Measurements from ENCODE around the gene TNRC6C.

TNRC6C gene

GRCh38 chr17:78133971-78134898 lies 175.7 kb downstream of the TNRC6C start (continued):
- 0 out of 2 replicates have a peak, but pooled peaks have one; percentile 16 for TF ChIP-seq ZNF580 (tag by site-specific recombination; IDR thresholded peaks at IDR 0.05)
- 0 out of 2 replicates have a peak, but pooled peaks have one; percentile 14 for TF ChIP-seq SP2 (tag by site-specific recombination; IDR thresholded peaks at IDR 0.05)
- TF ChIP-seq ZNF621 (tag by site-specific recombination; IDR thresholded peaks at IDR 0.05): no peak
- 0 out of 2 replicates have a peak, but pooled peaks have one; percentile 10 for TF ChIP-seq GLIS1 (tag by site-specific recombination; IDR thresholded peaks at IDR 0.05)
- peak; percentile 80 for TF ChIP-seq ZIC2 (tag by site-specific recombination; IDR thresholded peaks at IDR 0.05)
- TF ChIP-seq, protein P1, sequence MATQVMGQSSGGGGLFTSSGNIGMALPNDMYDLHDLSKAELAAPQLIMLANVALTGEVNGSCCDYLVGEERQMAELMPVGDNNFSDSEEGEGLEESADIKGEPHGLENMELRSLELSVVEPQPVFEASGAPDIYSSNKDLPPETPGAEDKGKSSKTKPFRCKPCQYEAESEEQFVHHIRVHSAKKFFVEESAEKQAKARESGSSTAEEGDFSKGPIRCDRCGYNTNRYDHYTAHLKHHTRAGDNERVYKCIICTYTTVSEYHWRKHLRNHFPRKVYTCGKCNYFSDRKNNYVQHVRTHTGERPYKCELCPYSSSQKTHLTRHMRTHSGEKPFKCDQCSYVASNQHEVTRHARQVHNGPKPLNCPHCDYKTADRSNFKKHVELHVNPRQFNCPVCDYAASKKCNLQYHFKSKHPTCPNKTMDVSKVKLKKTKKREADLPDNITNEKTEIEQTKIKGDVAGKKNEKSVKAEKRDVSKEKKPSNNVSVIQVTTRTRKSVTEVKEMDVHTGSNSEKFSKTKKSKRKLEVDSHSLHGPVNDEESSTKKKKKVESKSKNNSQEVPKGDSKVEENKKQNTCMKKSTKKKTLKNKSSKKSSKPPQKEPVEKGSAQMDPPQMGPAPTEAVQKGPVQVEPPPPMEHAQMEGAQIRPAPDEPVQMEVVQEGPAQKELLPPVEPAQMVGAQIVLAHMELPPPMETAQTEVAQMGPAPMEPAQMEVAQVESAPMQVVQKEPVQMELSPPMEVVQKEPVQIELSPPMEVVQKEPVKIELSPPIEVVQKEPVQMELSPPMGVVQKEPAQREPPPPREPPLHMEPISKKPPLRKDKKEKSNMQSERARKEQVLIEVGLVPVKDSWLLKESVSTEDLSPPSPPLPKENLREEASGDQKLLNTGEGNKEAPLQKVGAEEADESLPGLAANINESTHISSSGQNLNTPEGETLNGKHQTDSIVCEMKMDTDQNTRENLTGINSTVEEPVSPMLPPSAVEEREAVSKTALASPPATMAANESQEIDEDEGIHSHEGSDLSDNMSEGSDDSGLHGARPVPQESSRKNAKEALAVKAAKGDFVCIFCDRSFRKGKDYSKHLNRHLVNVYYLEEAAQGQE (tag by site-specific recombination; IDR thresholded peaks at IDR 0.05): no peak
- no peak for TF ChIP-seq REPIN1 (tag by site-specific recombination; IDR thresholded peaks at IDR 0.05; ENCODE audit: low read depth)
- peak; percentile 65 for TF ChIP-seq CTCF (tag by site-specific recombination; IDR thresholded peaks at IDR 0.05)
- TF ChIP-seq SP3 (tag by site-specific recombination; IDR thresholded peaks at IDR 0.05): peak; percentile 44
- peak; percentile 93 for TF ChIP-seq ZNF664 (tag by site-specific recombination; IDR thresholded peaks at IDR 0.05)
- TF ChIP-seq ZNF654 (tag by site-specific recombination; IDR thresholded peaks at IDR 0.05; ENCODE audit: low read depth): peak; percentile 47
- TF ChIP-seq ZNF776 (tag by site-specific recombination; IDR thresholded peaks at IDR 0.05; ENCODE audit: borderline replicate concordance): no peak
- TF ChIP-seq ZBTB17 (tag by site-specific recombination; IDR thresholded peaks at IDR 0.05): peak; percentile 16; the same call in 1 of the 2 replicates
- TF ChIP-seq ZNF221 (tag by site-specific recombination; IDR thresholded peaks at IDR 0.05; ENCODE audit: borderline replicate concordance): no peak
- TF ChIP-seq, protein P2, sequence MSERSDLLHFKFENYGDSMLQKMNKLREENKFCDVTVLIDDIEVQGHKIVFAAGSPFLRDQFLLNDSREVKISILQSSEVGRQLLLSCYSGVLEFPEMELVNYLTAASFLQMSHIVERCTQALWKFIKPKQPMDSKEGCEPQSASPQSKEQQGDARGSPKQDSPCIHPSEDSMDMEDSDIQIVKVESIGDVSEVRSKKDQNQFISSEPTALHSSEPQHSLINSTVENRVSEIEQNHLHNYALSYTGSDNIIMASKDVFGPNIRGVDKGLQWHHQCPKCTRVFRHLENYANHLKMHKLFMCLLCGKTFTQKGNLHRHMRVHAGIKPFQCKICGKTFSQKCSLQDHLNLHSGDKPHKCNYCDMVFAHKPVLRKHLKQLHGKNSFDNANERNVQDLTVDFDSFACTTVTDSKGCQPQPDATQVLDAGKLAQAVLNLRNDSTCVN (tag by site-specific recombination; optimal IDR thresholded peaks at IDR 0.05): peak; percentile 10
- TF ChIP-seq ZFHX2 (tag by site-specific recombination; conservative IDR thresholded peaks at IDR 0.05): peak; percentile 21; the same call in 1 of the 2 replicates
- TF ChIP-seq PBX3 (CRISPR knock-in tag; IDR thresholded peaks at IDR 0.05): 0 out of 2 replicates have a peak, but pooled peaks have one; percentile 40
- TF ChIP-seq ZNF24 (tag by site-specific recombination; IDR thresholded peaks at IDR 0.05): 0 out of 2 replicates have a peak, but pooled peaks have one; percentile 44
- TF ChIP-seq ZNF18 (tag by site-specific recombination; IDR thresholded peaks at IDR 0.05): peak; percentile 30; the same call in 1 of the 2 replicates
- TF ChIP-seq ZNF140 (tag by site-specific recombination; IDR thresholded peaks at IDR 0.05): no peak
- TF ChIP-seq KLF8 (tag by site-specific recombination; IDR thresholded peaks at IDR 0.05): peak; percentile 23; the same call in 1 of the 2 replicates
- no peak for TF ChIP-seq ZNF600 (tag by site-specific recombination; IDR thresholded peaks at IDR 0.05)
- TF ChIP-seq ZNF133 (tag by site-specific recombination; IDR thresholded peaks at IDR 0.05): no peak

All from HEK293 (cell line).